Measurements from ENCODE around the gene RABGEF1.

RABGEF1 gene

DNA sequence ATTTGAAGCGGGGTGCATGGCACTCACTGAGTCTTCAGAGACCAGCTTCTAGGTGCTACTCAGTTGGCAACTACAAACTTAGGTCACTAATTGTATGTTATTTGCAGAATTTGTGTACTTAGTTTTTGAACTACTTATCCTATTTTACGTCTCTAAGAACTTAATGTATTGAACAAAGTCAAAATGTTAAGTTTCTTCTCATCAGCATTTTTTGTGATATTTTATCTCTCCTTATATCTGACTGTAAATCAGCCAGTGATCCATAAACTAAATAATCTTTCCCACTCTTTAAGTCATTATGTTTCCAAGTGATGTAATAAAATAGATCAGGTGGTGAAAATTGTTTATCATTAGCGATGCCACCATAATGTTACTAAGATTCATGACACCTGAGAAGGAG lies 120.2 kb downstream of the RABGEF1 start:
- DNase-seq: no peak

Measured in stimulated activated naive CD4-positive, alpha-beta T cell (primary cell).